GM18868 (cell line): ENCODE results near the gene HOXC12.

Source experiments
- ATAC-seq: cut with Tn5 transposase; IDR thresholded peaks from one replicate; pipeline ENCODE4 v1.9.1; 2021; ENCODE audit warnings: mild to moderate bottlenecking, moderate library complexity; ENCODE audit not compliant: unreplicated experiment

The HOXC12 gene

GRCh38 chr12:54005853-54006558 lies 51.3 kb downstream of the HOXC12 start:
- ATAC-seq = peak; percentile 62

GRCh38 chr12:54006559-54007220 lies 52.0 kb downstream of the HOXC12 start:
- no peak for ATAC-seq

- ATAC-seq = no peak
These were observed 53.0 kb downstream of the HOXC12 start for GRCh38 chr12:54007538-54008259.

GRCh38 chr12:54008260-54008552 lies 53.5 kb downstream of the HOXC12 start:
- no peak for ATAC-seq
